ENCODE data around the gene LRRC36. TPM values are rescaled to one million over a fixed set of nuclear protein-coding genes. Genes with fewer than 3 reads are reported as not detected.

Gene LRRC36
- total and polyA plus RNA-seq, 9 of the 15 experiments (the other 6 are each of a cell fraction or from before 2014, with no cell fraction given), result 0.09 to 0.40 (median 0.17) TPM; not detected in 1

GRCh38 chr16:67430977-67431774 is 104.6 kb downstream of the LRRC36 start, which contains the start of gene HSD11B2 (continued):
- TF ChIP-seq PBX2 (CRISPR knock-in tag; IDR thresholded peaks at IDR 0.05; ENCODE audit: low read depth), result no peak
- TF ChIP-seq PBX2 (tag; conservative IDR thresholded peaks at IDR 0.05; ENCODE audit: low read depth), result no peak
- no peak for TF ChIP-seq BMI1 (IDR thresholded peaks at IDR 0.05; ENCODE audit: low read length)
- TF ChIP-seq MCM5 (IDR thresholded peaks at IDR 0.05; ENCODE audit: low read depth), result no peak
- TF ChIP-seq TCF7 (IDR thresholded peaks at IDR 0.05; ENCODE audit: borderline replicate concordance), result no peak
- no peak for TF ChIP-seq BRF2 (IDR thresholded peaks at IDR 0.05; ENCODE audit: borderline replicate concordance, insufficient read depth, insufficient read length)
- TF ChIP-seq, protein P1, sequence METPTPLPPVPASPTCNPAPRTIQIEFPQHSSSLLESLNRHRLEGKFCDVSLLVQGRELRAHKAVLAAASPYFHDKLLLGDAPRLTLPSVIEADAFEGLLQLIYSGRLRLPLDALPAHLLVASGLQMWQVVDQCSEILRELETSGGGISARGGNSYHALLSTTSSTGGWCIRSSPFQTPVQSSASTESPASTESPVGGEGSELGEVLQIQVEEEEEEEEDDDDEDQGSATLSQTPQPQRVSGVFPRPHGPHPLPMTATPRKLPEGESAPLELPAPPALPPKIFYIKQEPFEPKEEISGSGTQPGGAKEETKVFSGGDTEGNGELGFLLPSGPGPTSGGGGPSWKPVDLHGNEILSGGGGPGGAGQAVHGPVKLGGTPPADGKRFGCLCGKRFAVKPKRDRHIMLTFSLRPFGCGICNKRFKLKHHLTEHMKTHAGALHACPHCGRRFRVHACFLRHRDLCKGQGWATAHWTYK (CRISPR knock-in tag; IDR thresholded peaks at IDR 0.05), result no peak
- TF ChIP-seq TGIF2 (CRISPR knock-in tag; IDR thresholded peaks at IDR 0.05), result no peak
- no peak for TF ChIP-seq RFX7 (CRISPR knock-in tag; IDR thresholded peaks at IDR 0.05)
- TF ChIP-seq ZBTB7A (IDR thresholded peaks at IDR 0.05; ENCODE audit: borderline replicate concordance, control insufficient read depth, low read depth, low read length), result 0 out of 2 replicates have a peak, but pooled peaks have one; percentile 41
- TF ChIP-seq HMGN3 (IDR thresholded peaks at IDR 0.05; ENCODE audit: borderline replicate concordance, extremely low read depth, insufficient read length, low read depth, low read length), result peak; percentile 66
- TF ChIP-seq PHF20 (IDR thresholded peaks at IDR 0.05; ENCODE audit: partially characterized antibody), result no peak
- no peak for TF ChIP-seq HDAC2 (IDR thresholded peaks at IDR 0.05)
- no peak for TF ChIP-seq ZNF449 (CRISPR knock-in tag; IDR thresholded peaks at IDR 0.05)
- TF ChIP-seq, protein P2, sequence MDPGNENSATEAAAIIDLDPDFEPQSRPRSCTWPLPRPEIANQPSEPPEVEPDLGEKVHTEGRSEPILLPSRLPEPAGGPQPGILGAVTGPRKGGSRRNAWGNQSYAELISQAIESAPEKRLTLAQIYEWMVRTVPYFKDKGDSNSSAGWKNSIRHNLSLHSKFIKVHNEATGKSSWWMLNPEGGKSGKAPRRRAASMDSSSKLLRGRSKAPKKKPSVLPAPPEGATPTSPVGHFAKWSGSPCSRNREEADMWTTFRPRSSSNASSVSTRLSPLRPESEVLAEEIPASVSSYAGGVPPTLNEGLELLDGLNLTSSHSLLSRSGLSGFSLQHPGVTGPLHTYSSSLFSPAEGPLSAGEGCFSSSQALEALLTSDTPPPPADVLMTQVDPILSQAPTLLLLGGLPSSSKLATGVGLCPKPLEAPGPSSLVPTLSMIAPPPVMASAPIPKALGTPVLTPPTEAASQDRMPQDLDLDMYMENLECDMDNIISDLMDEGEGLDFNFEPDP (CRISPR knock-in tag; IDR thresholded peaks at IDR 0.05), result no peak
- TF ChIP-seq U2AF1 (optimal IDR thresholded peaks at IDR 0.05; ENCODE audit: low read depth, low read length), result no peak
- TF ChIP-seq NR2C1 (IDR thresholded peaks at IDR 0.05), result no peak
- TF ChIP-seq NR2C1 (tag; IDR thresholded peaks at IDR 0.05), result no peak
- TF ChIP-seq ZNF445 (CRISPR knock-in tag; IDR thresholded peaks at IDR 0.05; ENCODE audit: low read depth), result no peak
- no peak for TF ChIP-seq ZNF586 (CRISPR knock-in tag; conservative IDR thresholded peaks at IDR 0.05)

Data from K562 (cell line).